Keratinocyte (primary cell): ENCODE measurements around the gene SMCO4. TPM values are rescaled to one million over a fixed set of nuclear protein-coding genes. Genes with fewer than 3 reads are reported as not detected.

Experiments used
- DNase-seq: peaks from one replicate; pipeline ENCODE4 v3.0.0-alpha.2; 2011; ENCODE audit warnings: low read depth, missing footprints, low spot score
- FAIRE-seq: peaks from 2 replicates; lab custom pipeline; 2011; peaks lifted over from hg19 to GRCh38; lab: Jason Lieb, UNC
- H2AFZ ChIP-seq: 2 replicates; pipeline ENCODE4 v1.6.0; 2012; ENCODE audit warnings: low read length, control low read depth, inconsistent platforms; ENCODE audit not compliant: control insufficient read depth
- H3K27ac ChIP-seq: 2 replicates; pipeline ENCODE4 v1.5.1; 2011; ENCODE audit warnings: low read length; ENCODE audit not compliant: control insufficient read depth, insufficient read depth
- H3K27me3 ChIP-seq: 3 replicates; pipeline ENCODE4 v1.6.0; 2011; ENCODE audit warnings: low read length; ENCODE audit not compliant: control insufficient read depth, insufficient read depth; ENCODE audit errors: extremely low read depth
- H3K36me3 ChIP-seq, 2 experiments: 2 replicates in 1 of 2; 3 replicates in 1 of 2; pipeline ENCODE4 v1.5.1; 2011; ENCODE audit warnings: low read length in 2 of 2, mild to moderate bottlenecking in 1 of 2; ENCODE audit not compliant: control insufficient read depth in 2 of 2, insufficient read depth in 2 of 2; ENCODE audit errors: extremely low read depth in 1 of 2
- H3K4me1 ChIP-seq: 3 replicates; pipeline ENCODE4 v1.5.1; 2011; ENCODE audit warnings: low read length; ENCODE audit not compliant: control insufficient read depth, insufficient read depth; ENCODE audit errors: extremely low read depth
- H3K4me2 ChIP-seq: 3 replicates; pipeline ENCODE4 v1.6.0; 2011; ENCODE audit warnings: low read depth, low read length; ENCODE audit not compliant: control insufficient read depth, insufficient read depth; ENCODE audit errors: extremely low read depth
- H3K4me3 ChIP-seq, 3 experiments: fragments of 200-600 bp in 1 of 3; sonication (generic) in 1 of 3; 2 replicates in 2 of 3; 3 replicates in 1 of 3; pipeline ENCODE4 v1.5.1; 2011 to 2016; ENCODE audit warnings: low read length in 3 of 3, mild to moderate bottlenecking in 3 of 3, control low read depth in 2 of 3, inconsistent platforms in 1 of 3, low read depth in 1 of 3, mixed read lengths in 1 of 3, mixed run types in 1 of 3, moderate library complexity in 1 of 3; ENCODE audit not compliant: control insufficient read depth in 2 of 3, insufficient read depth in 2 of 3; ENCODE audit errors: extremely low read depth in 1 of 3
- H3K79me2 ChIP-seq: 2 replicates; pipeline ENCODE4 v1.6.0; 2012; ENCODE audit warnings: low read length; ENCODE audit not compliant: control insufficient read depth, insufficient read depth
- H3K9ac ChIP-seq: 3 replicates; pipeline ENCODE4 v1.6.0; 2011; ENCODE audit warnings: low read length; ENCODE audit not compliant: control insufficient read depth, insufficient read depth; ENCODE audit errors: extremely low read depth
- H3K9me1 ChIP-seq: 3 replicates; pipeline ENCODE4 v1.6.0; 2011; ENCODE audit warnings: low read length; ENCODE audit not compliant: control insufficient read depth, insufficient read depth; ENCODE audit errors: extremely low read depth
- H3K9me3 ChIP-seq: 2 replicates; pipeline ENCODE4 v1.5.1; 2012; ENCODE audit warnings: low read depth, low read length; ENCODE audit not compliant: control insufficient read depth
- H4K20me1 ChIP-seq: 3 replicates; pipeline ENCODE4 v1.6.0; 2011; ENCODE audit warnings: low read length; ENCODE audit not compliant: control insufficient read depth, insufficient read depth; ENCODE audit errors: extremely low read depth
- CTCF ChIP-seq, 3 experiments: IDR thresholded peaks in 1 of 3; conservative IDR thresholded peaks in 1 of 3; optimal IDR thresholded peaks in 1 of 3; 2 replicates in 2 of 3; 3 replicates in 1 of 3; pipeline versions ENCODE3 to v1.5.1; 2011; ENCODE audit warnings: low read length in 3 of 3, mild to moderate bottlenecking in 3 of 3, moderate library complexity in 2 of 3, control low read depth in 1 of 3, inconsistent platforms in 1 of 3; ENCODE audit not compliant: insufficient read depth in 2 of 3; ENCODE audit errors: extremely low read depth in 1 of 3
- EZH2 ChIP-seq: IDR thresholded peaks from one replicate; pipeline ENCODE4 v1.6.1; 2012; ENCODE audit warnings: inconsistent platforms, mild to moderate bottlenecking, low read length, moderate library complexity
- dilution Hi-C: fragments of 300-500 bp; cut with MboI; formaldehyde crosslinking; loops from one replicate; pipeline ENCODE4 v1.7.0; 2020; ENCODE audit warnings: low sequenced_read_pairs; ENCODE audit not compliant: extremely low pct_ligation_motif_present
- polyA plus RNA-seq, 5 experiments: library from polyadenylated mRNA; depleted of rRNA in 3 of 5; stranded (reverse) in 3 of 5; stranded (forward) in 1 of 5; unstranded in 1 of 5; fragments of >200 nt; gene quantifications; 1 replicate in 1 of 5; 2 replicates in 3 of 5; 3 replicates in 1 of 5; pipeline versions ENCODE4 v1.2.1 to v1.2.3, GENCODE V29; 2011 to 2012; ENCODE audit warnings: missing spikeins in 2 of 5, low read depth in 1 of 5, low replicate concordance in 1 of 5

Gene SMCO4
- polyA plus RNA-seq, 1 donor (not counting 4 experiments of a cell fraction or from before 2014, with no cell fraction given), result 1.5 TPM

DNA sequence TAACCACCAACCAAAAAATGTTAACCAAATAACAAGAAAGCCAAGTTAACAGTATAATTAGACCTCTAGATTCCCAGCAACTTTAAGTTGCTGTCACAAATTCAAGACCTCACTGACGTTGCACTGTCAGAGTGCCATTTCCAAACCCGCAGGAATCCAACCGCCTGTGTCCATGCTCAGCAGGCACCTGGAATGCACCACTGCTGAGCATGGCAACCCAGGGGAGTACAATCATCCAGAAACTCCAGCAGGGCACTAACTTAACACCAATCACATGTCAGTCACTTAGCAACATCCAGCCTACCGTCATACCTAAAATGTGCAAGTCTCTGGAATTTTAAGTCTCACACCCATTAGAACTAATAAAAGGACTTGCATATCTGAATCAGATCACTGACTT lies 48.8 kb downstream of the SMCO4 start:
- DNase-seq, result no peak
- H3K79me2 ChIP-seq, result no peaks in the 10 kb centered on the region
- no peaks in the 10 kb centered on the region for H3K4me1 ChIP-seq
- no peaks in the 10 kb centered on the region for H3K9me1 ChIP-seq
- no peak for FAIRE-seq
- no peak for TF ChIP-seq CTCF (optimal IDR thresholded peaks at IDR 0.05 in 1 of 3, IDR thresholded peaks at IDR 0.05 in 1 of 3, conservative IDR thresholded peaks at IDR 0.05 in 1 of 3; ENCODE audit: extremely low read depth in 1 of 3, insufficient read depth in 2 of 3, low read length in 3 of 3)
- no peak for TF ChIP-seq EZH2
- no peak overlapping the region for H3K4me3 ChIP-seq
- no peaks in the 10 kb centered on the region for H3K9me3 ChIP-seq
- dilution Hi-C loops, result no loop called here
- no peaks in the 10 kb centered on the region for H3K36me3 ChIP-seq
- no peak overlapping the region for H3K4me2 ChIP-seq
- H4K20me1 ChIP-seq, result no peaks in the 10 kb centered on the region
- no peak overlapping the region for H2AFZ ChIP-seq
- no peak overlapping the region for H3K9ac ChIP-seq
- no peaks in the 10 kb centered on the region for H3K27me3 ChIP-seq
- no peak overlapping the region for H3K27ac ChIP-seq

GRCh38 chr11:93493252-93493897 lies 49.8 kb downstream of the SMCO4 start:
- Histone ChIP-seq H3K4me1 (no peaks in the 10 kb centered on the region), H3K36me3 (no peaks in the 10 kb centered on the region), H3K27me3 (no peaks in the 10 kb centered on the region), H3K4me3 (no peak overlapping the region), H3K79me2 (no peaks in the 10 kb centered on the region), H3K9me1 (no peaks in the 10 kb centered on the region), H2AFZ (no peak overlapping the region), H3K9ac (no peak overlapping the region), H4K20me1 (no peaks in the 10 kb centered on the region), H3K27ac (no peak overlapping the region), H3K9me3 (no peaks in the 10 kb centered on the region), H3K4me2 (no peak overlapping the region)
- FAIRE-seq (no peak), DNase-seq (no peak)
- TF ChIP-seq EZH2 (no peak), CTCF (optimal IDR thresholded peaks at IDR 0.05 in 1 of 3, IDR thresholded peaks at IDR 0.05 in 1 of 3, conservative IDR thresholded peaks at IDR 0.05 in 1 of 3; ENCODE audit: extremely low read depth in 1 of 3, insufficient read depth in 2 of 3, low read length in 3 of 3) (no peak)
- dilution Hi-C loops, result no loop called here
